ENCODE results near the gene S100A6.
A peak's percentile ranks its signal among the peaks of the same experiment; 100 is the strongest.

DNA sequence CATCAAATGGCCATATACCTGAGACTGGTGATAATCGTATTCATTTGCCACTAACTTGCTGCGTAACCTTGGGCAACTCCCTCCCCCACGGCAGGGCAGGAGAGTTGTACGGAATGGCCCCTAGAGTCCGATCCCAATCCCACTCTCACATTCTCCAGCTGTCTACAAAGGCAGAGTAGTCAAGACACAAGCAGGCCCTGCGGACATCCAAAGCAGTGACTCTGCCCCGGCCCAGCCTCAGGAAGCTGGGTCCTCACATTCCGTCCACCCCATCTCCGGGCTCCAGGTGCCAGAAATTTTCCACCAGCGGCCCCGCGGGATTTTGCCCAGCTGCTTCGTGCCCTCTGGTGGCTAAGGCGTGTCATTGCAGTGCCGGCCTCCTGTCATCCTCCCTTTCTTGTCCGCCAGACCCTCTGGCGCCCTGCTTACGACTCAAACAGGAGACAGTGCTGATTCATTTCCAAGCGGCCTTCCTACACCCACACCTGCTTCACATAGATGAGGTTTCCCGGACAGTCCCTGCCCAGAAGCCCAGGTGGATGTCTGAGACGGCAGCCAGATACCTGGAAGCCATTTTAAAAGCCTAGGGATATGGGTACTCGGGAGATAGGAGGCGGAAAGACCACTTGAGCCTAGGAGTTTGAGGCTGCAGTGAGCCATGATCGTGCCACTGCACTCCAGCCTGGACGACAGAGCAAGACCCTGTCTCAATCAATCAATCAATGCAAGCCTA lies 32.7 kb upstream of the S100A6 start:
- no peak for TF ChIP-seq EZH2 (IDR thresholded peaks at IDR 0.05; ENCODE audit: borderline replicate concordance, insufficient read depth, low read depth, low read length, poor library complexity, severe bottlenecking)
- TF ChIP-seq, protein P1, sequence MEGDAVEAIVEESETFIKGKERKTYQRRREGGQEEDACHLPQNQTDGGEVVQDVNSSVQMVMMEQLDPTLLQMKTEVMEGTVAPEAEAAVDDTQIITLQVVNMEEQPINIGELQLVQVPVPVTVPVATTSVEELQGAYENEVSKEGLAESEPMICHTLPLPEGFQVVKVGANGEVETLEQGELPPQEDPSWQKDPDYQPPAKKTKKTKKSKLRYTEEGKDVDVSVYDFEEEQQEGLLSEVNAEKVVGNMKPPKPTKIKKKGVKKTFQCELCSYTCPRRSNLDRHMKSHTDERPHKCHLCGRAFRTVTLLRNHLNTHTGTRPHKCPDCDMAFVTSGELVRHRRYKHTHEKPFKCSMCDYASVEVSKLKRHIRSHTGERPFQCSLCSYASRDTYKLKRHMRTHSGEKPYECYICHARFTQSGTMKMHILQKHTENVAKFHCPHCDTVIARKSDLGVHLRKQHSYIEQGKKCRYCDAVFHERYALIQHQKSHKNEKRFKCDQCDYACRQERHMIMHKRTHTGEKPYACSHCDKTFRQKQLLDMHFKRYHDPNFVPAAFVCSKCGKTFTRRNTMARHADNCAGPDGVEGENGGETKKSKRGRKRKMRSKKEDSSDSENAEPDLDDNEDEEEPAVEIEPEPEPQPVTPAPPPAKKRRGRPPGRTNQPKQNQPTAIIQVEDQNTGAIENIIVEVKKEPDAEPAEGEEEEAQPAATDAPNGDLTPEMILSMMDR (IDR thresholded peaks at IDR 0.05), result peak; percentile 98
